Lower lobe of right lung (tissue), 2 donors: Measurements from ENCODE around the gene LRRTM1. TPM values are rescaled to one million over a fixed set of nuclear protein-coding genes. Genes with fewer than 3 reads are reported as not detected.

ENCODE experiments used
- ATAC-seq, 2 donors: fragments of 200-7000 bp; cut with Tn5 transposase; one replicate each; pipeline ENCODE4 v1.9.1; 2020 to 2022; ENCODE audit warnings: mild to moderate bottlenecking in 2 of 2, moderate library complexity in 2 of 2
- DNase-seq: peaks from one replicate; pipeline ENCODE4 v3.0.0-alpha.2; 2020
- H3K27ac ChIP-seq: fragments of 200-600 bp; one replicate; pipeline ENCODE4 v1.8.0; 2022
- H3K27me3 ChIP-seq: fragments of 200-600 bp; one replicate; pipeline ENCODE4 v1.8.0; 2022; ENCODE audit warnings: low read depth
- H3K36me3 ChIP-seq: fragments of 200-600 bp; one replicate; pipeline ENCODE4 v1.8.0; 2022; ENCODE audit warnings: mild to moderate bottlenecking
- H3K4me1 ChIP-seq: fragments of 200-600 bp; one replicate; pipeline ENCODE4 v1.8.0; 2022
- H3K4me3 ChIP-seq: fragments of 200-600 bp; one replicate; pipeline ENCODE4 v1.8.0; 2022; ENCODE audit warnings: mild to moderate bottlenecking
- H3K9me3 ChIP-seq: fragments of 200-600 bp; one replicate; pipeline ENCODE4 v1.8.0; 2022
- CTCF ChIP-seq: fragments of 200-600 bp; IDR thresholded peaks from one replicate; pipeline ENCODE4 v1.8.0; 2022; ENCODE audit warnings: antibody characterized with exemption, mild to moderate bottlenecking
- intact Hi-C: fragments of 100-400 bp; cut with DNase I; formaldehyde crosslinking; loops from one replicate; pipeline ENCODE4 v1.11.0; 2022
- total RNA-seq: library from RNA; stranded (reverse); fragmentation: NEBNext Ultra II Directional; extraction: Animal tissue kit (Norgen Biotek cat#: 25700); gene quantifications from one replicate; pipeline ENCODE4 v1.2.1, GENCODE V29; 2021
- donor health status: DM: no; HTN: yes; CAD: no; lungs with severe emphysema.

LRRTM1 gene
- total RNA-seq, 1 donor from 2014 or later = not detected

DNA sequence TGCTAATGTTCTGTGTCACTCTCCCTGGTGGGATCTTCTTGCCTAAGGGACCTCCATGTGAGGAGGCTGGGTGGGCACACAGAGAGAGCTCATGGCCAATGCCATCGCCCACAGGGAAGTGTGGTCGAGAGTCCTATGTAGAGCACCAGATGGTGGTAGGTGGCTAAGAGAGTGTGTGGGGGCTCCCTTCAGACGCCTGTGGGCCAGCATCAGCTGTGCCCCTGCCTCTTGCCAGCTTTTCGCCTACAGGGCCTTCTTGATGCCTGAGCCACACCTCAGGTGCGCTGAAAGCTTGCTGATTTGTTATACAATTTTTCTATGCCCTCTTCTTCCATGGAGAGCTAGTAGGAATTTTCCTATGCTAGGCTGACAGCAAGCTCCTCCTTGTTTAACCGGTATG, 38.3 kb downstream of the LRRTM1 start:
- no peak for TF ChIP-seq CTCF
- Histone ChIP-seq H3K27me3 (no peaks in the 10 kb centered on the region), H3K4me3 (no peak overlapping the region), H3K9me3 (no peaks in the 10 kb centered on the region), H3K4me1 (no peaks in the 10 kb centered on the region), H3K36me3 (no peaks in the 10 kb centered on the region), H3K27ac (no peak overlapping the region)
- intact Hi-C loops = no loop called here
- ATAC-seq = no peak
- DNase-seq = no peak

GRCh38 chr2:80259292-80259691, 45.3 kb downstream of the LRRTM1 start:
- Histone ChIP-seq H3K9me3 (no peaks in the 10 kb centered on the region), H3K27me3 (no peaks in the 10 kb centered on the region), H3K4me1 (no peaks in the 10 kb centered on the region), H3K27ac (no peak overlapping the region), H3K36me3 (no peaks in the 10 kb centered on the region), H3K4me3 (no peak overlapping the region)
- ATAC-seq (no peak), DNase-seq (no peak)
- intact Hi-C loops = no loop called here
- no peak for TF ChIP-seq CTCF

DNA sequence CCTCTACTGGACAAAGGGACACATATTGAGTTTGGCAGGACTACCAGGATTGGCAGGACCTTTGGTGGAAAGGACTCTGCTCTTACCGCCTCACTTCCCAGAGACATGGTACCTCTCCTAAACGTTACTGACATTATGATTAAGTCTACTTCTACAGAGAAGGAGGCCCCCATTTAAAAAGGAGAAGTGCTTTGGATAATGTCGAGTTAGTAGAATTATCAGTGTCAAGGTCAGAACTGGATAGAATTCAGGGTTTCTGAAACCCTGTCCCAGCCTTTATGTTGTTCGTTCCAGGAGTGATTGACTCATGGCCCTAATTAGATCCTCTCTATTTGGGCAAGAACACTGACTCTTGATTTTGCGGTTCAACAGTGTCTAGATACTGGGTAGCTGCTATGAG, 45.8 kb downstream of the LRRTM1 start:
- Histone ChIP-seq H3K9me3 (no peaks in the 10 kb centered on the region), H3K4me3 (no peak overlapping the region), H3K27me3 (no peaks in the 10 kb centered on the region), H3K36me3 (no peaks in the 10 kb centered on the region), H3K4me1 (no peaks in the 10 kb centered on the region), H3K27ac (no peak overlapping the region)
- no peak for ATAC-seq
- no peak for DNase-seq
- TF ChIP-seq CTCF = no peak
- intact Hi-C loops = no loop called here

- Histone ChIP-seq H3K27me3 (no peaks in the 10 kb centered on the region), H3K27ac (no peak overlapping the region), H3K4me1 (no peaks in the 10 kb centered on the region), H3K36me3 (no peaks in the 10 kb centered on the region), H3K4me3 (no peak overlapping the region), H3K9me3 (no peaks in the 10 kb centered on the region)
- intact Hi-C loops = no loop called here
- ATAC-seq (no peak), DNase-seq (no peak)
- TF ChIP-seq CTCF = no peak
Observed at GRCh38 chr2:80258341-80258740, 46.2 kb downstream of the LRRTM1 start.

GRCh38 chr2:80257450-80257849, 47.1 kb downstream of the LRRTM1 start:
- H3K4me1 ChIP-seq = no peaks in the 10 kb centered on the region
- ATAC-seq (no peak), DNase-seq (no peak)
- TF ChIP-seq CTCF = no peak
- no peaks in the 10 kb centered on the region for H3K9me3 ChIP-seq
- no peaks in the 10 kb centered on the region for H3K27me3 ChIP-seq
- no peaks in the 10 kb centered on the region for H3K36me3 ChIP-seq
- no peak overlapping the region for H3K4me3 ChIP-seq
- H3K27ac ChIP-seq = no peak overlapping the region
- intact Hi-C loops = no loop called here

GRCh38 chr2:80256782-80257167, 47.8 kb downstream of the LRRTM1 start:
- no peak overlapping the region for H3K4me3 ChIP-seq
- no peaks in the 10 kb centered on the region for H3K27me3 ChIP-seq
- no peaks in the 10 kb centered on the region for H3K4me1 ChIP-seq
- DNase-seq (no peak), ATAC-seq (no peak)
- TF ChIP-seq CTCF = no peak
- no peaks in the 10 kb centered on the region for H3K36me3 ChIP-seq
- H3K27ac ChIP-seq = no peak overlapping the region
- H3K9me3 ChIP-seq = no peaks in the 10 kb centered on the region
- intact Hi-C loops = no loop called here
